Forelimb muscle (tissue), 1 donor: ENCODE measurements around the gene WDR5. TPM values are rescaled to one million over a fixed set of nuclear protein-coding genes. Genes with fewer than 3 reads are reported as not detected.

ENCODE experiments used
- DNase-seq: peaks from one replicate; pipeline ENCODE4 v3.0.0-alpha.2; 2013; ENCODE audit warnings: low read depth
- polyA plus RNA-seq: library from polyadenylated mRNA; unstranded; fragments of 120-200 nt; gene quantifications from one replicate; pipeline ENCODE4 v1.2.1, GENCODE V29; 2013; ENCODE audit not compliant: insufficient read length

The WDR5 gene
- polyA plus RNA-seq, 1 donor = 45.9 TPM

GRCh38 chr9:134206311-134207300, 70.7 kb downstream of the WDR5 start:
- no peak for DNase-seq

- no peak for DNase-seq
Observed at GRCh38 chr9:134208310-134208841, 72.5 kb downstream of the WDR5 start.

GRCh38 chr9:134208981-134209725, 73.3 kb downstream of the WDR5 start:
- DNase-seq = no peak

Other genes starting within 250 kb of the WDR5 start
- gene VAV2, start 143.8 kb upstream of the WDR5 start, polyA plus RNA-seq = 13.5 TPM
- gene BRD3OS, start 110.6 kb upstream of the WDR5 start, polyA plus RNA-seq = 9.3 TPM
- 62.5 TPM for gene BRD3, start 68.1 kb upstream of the WDR5 start, polyA plus RNA-seq
- not detected for gene RNU6ATAC, start 28.5 kb downstream of the WDR5 start, polyA plus RNA-seq
- gene RXRA, start 190.4 kb downstream of the WDR5 start, polyA plus RNA-seq = 28.9 TPM